Activated T-cell treated with anti-CD3 and anti-CD28 coated beads for 4 hours (primary cell): Measurements from ENCODE around the gene CCDC187.

Experiments
- DNase-seq: peaks from one replicate; pipeline ENCODE4 v3.0.0-alpha.2; 2020

The CCDC187 gene

DNA sequence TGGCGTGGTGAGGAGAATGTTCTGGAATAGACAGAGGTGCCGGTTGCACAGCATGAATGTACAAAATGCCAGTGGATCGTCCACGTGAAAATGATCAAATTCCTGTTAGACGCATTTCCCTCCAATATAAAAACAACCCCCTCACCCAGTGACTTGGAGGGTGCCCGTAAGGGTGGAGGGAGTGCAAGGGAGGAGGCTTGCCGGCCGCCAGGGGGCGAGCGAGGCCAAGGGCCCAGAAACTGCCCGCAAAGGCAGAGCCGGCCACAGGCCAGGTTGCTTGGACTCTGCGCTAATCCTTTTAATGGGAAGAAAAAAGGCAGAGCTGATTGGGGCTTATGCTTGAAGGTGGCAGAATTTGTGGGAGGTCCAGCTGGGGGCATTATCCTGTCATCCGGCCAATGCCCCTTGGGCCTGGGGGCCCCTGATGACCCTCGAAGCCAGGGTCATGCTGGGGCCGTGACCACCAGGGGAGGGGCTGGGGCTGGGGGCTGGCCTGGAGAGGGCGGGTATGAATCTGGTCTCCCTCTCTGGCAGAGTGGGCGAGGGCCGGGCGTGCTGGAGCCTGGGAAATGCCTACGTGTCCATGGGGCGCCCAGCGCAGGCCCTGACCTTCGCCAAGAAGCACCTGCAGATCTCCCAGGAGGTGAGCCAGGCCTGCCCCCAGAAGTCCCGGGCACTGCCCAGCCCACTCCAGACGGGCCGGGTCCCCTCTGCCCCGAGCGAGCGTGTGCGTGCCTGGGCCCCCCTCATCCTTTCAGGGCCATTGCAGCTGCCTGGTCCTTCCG lies 35.5 kb upstream of the CCDC187 start:
- no peak for DNase-seq

GRCh38 chr9:136338511-136338910 lies 34.6 kb upstream of the CCDC187 start:
- no peak for DNase-seq

DNA sequence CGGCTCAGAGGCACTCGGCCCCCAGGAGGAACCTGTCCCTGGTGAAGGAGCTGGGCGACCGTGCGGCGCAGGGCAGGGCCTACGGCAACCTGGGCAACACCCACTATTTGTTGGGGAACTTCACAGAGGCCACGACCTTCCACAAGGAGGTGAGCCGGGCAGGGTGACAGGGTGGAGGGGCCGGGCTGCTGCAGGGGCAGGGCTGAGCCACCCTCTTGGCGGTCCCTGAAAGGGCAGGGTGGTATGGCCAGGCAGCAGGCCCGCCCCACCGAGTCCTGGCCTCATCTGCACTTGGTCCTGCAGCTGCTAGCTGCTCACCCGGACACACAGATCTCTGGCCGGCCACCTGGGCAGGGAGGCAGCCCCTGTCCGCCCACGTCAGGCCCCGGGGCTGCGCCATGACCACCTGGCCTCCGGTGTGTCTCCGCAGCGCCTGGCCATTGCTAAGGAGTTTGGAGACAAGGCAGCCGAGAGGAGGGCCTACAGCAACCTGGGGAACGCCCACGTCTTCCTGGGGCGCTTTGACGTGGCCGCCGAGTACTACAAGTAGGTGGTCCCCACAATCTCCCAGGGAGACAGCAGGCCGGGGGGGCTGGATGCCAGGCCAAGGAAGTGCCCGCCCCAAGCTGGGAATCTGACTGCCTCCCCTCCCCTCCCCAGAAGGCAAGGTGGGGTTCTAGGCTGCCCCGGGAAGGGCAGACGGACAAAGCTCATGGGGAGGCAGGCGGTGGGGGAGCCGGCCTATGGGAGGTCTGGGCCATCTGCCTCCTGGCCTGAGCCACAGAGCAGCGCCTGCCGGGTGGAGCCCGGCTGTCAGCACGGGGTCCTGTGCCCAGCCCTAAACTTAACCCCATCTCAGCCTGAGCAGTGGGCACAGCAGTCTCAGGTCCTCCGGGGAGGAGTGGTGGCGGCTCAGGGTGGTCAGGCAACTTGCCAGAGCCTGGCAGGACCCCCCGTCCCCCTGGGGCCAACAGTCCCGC lies 33.8 kb upstream of the CCDC187 start:
- DNase-seq = no peak

- DNase-seq = no peak
These were observed 33.0 kb upstream of the CCDC187 start for GRCh38 chr9:136336881-136337280.

DNA sequence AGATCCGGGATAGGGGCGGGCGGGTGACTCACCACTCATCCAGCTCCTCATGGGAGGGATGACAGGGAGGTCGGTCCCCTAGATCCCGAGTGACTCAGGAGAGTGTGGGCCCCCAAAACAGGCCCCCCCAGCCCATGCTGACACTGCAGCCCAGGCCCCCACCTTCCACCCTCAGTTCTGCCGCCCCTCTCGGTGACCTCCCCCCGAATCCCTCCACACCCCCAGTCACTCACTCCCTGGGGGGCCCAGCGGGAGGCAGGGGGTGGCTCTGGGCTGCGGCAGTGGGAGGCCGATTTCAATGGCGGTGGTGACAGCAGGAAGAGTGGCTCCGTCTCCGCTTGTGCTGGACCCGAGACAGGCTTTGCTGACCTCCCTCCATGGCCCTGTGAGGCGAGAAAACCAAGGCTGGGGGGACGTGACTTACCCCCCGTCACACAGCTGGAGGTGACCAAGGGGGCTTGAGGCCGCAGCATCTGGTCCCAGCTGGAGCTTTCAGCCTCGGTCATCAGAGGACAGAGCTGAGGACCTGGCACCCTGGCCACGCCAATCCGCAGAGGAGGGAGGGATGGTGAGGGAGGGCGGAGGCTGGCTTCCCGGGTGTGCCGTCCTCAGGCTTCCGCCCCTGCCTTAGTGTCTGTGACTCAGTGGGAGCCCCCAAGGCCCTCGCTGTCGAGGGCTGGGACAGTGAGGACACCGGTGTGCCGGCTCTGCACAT lies 32.4 kb upstream of the CCDC187 start:
- DNase-seq = no peak

DNA sequence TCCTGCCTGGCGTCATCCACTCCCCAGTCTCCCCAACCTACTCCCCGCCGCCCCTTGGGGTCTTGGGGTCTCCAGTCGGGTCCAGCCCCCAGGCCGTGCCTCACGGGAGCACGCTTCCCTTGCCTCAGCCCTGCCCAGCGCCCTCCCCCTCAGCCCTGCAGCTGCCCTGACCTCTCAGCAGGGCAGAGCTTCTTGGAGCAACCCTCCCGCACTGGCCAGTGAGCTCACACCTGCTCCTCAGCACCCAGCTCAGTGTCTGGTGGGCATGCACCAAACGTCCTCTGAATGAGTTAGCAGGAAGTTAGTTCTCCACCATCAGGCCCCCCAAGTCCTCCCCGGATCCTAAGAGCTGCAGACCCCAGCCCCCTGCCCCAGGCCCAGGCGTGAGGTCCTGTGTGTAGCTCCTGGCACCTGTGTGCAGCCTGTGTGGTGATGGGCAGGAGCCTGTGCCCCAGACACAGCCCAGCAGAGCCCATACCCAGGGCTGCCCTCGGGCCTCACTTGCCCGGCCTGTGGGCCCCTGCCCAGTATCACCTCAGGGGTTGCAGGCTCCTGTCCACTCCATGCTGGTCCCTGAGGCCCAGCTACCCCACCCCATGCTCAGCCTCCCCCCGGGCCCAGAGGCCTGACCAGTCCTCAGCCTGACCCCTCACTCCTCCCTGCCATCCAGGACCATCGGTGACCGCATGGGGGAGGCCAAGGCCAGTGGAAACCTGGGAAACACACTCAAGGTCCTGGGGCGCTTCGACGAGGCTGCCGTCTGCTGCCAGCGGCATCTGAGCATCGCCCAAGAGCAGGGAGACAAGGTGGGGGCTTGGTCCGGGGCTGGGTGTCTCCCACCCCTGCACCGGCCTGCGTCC lies 31.6 kb upstream of the CCDC187 start:
- no peak for DNase-seq

- no peak for DNase-seq
These were observed 30.6 kb upstream of the CCDC187 start for GRCh38 chr9:136334541-136334940.

GRCh38 chr9:136333486-136333885 lies 29.6 kb upstream of the CCDC187 start:
- DNase-seq = no peak

- no peak for DNase-seq
These were observed 29.2 kb upstream of the CCDC187 start for GRCh38 chr9:136333045-136333444.

DNA sequence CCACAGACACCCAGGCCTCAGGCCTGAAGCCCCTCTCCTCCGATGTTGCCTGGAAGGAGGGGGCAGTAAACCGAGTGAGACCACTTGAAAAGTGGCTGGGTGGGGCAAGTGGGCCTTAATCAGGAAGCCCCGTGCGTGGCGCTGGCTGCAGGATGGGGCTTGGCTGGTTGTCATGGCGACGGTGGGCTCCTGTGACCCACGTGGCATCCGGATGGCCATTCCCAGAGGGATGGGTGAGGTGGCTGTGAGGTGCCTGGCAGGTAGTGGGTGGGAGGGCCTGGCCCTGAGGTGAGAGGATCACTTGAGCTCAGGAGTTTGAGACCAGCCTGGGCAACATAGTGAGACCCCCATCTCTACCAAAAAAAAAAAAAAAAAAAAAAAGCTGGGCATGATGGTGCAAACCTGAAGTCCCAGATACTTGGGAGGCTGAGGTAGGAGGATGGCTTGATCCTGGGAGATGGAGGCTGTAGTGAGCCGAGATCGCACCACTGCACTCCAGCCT lies 28.6 kb upstream of the CCDC187 start:
- no peak for DNase-seq

GRCh38 chr9:136331556-136332481 lies 27.9 kb upstream of the CCDC187 start:
- no peak for DNase-seq

DNA sequence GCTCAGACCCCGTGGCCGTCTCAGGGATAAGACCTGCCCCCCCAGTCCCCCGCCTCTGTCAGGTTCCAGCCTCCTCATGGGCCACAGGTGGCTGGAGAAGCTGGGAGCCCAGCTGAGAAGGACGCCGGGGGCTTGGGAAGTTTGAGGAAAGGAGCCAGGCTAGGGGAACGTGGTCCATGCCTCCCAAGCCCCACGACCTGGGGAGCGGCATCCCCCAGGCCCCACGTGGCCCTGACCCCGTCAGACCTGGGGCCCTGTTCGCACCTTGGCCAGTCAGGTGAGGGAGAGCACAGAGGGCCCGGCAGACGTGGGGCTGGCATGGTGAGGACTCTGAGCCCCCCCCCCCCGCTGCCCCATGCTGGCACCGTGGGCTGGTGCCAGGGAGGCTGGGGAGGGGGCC lies 27.1 kb upstream of the CCDC187 start:
- DNase-seq = no peak

DNA sequence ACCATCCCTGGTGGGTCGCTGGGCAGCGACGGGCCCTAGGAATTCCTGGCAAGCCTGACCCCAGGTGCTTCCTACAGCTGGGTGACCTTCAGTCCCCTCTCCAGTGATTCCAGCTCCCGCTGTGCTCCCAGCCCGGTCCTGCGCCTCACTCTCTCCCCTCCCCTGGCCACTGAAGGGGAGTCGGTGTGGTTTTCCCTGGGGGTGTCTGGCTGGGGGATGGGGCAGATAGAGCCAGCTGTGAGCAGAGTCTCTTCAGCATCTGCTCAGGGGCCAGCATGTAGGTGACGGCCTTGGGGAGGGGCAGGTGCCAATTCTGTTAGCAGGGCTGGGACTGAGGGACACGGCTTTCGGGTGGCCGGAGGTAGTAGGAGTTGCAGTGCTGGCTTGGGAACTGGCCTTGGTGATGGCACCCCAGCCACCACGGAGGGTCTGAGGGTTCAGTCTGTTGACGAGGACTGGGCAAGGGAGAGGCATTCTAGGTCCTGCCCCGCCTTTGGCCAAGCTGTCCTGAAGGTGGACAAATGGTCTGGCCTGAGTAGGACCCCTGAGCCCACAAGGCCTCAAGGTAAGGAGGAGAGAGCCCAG lies 26.6 kb upstream of the CCDC187 start:
- DNase-seq = no peak

DNA sequence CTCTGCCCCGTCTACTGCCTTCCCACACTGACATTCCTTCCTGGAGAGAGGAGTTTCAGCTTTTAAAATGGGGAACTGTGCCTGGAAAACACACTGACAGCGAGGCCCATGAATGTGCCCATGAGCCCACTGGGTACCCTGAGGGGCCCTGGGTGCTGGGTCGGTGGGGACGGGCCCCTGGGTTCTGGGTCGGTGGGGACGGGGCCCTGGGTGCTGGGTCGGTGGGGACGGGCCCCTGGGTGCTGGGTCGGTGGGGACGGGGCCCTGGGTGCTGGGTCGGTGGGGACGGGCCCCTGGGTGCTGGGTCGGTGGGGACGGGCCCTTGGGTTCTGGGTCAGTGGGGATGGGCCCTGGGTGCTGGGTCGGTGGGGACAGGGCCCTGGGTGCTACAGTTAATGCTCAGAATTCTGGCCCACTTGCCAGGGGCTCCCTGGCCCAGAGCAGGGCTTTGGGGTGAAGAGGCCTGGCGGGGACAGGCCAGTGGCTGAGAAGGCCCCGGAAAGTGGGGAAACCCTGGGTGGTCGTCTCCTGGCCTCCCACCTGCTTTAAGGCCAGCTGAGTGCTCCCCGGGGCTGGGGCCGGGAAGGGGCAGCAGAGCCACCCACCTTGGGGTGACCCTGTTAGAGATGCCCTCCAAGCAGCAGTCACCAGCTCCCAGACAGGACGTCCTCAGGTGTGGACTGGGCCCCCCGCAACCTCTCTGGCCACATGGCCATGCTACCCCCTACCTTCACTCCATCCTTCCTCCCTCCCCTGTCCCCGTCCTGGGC lies 25.9 kb upstream of the CCDC187 start:
- no peak for DNase-seq

GRCh38 chr9:136329211-136329627 lies 25.3 kb upstream of the CCDC187 start:
- no peak for DNase-seq

GRCh38 chr9:136328622-136329041 lies 24.7 kb upstream of the CCDC187 start:
- DNase-seq = no peak

DNA sequence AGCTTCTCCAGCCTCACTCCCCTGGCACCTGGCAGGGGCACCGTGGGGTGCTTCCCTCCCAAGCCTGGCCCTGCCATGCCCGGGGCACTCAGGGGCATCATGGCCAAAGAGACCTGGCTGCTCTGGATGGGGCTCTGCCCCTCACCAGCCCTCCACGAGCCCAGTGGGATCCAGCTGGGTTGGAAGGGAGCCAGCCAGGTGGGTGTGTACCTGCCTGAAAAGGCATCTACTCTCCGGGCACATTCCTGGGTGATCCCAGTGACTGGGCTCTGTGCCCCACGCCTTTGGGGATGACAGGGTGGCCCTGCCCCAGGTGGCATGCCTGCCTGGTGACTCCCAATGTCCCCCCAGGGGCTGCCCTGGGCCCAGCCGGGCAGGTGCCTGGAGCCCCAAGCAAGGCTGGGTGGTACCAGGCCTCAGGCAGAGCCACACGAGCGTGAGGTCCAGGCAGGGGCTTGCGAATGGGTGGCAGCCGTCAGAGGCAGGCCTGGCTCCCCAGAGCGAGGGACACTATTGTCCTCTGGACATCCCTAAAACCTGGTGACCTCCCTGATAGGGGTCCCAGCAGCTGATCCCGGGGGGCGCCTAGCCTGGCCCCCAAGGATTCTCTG lies 24.2 kb upstream of the CCDC187 start:
- no peak for DNase-seq

DNA sequence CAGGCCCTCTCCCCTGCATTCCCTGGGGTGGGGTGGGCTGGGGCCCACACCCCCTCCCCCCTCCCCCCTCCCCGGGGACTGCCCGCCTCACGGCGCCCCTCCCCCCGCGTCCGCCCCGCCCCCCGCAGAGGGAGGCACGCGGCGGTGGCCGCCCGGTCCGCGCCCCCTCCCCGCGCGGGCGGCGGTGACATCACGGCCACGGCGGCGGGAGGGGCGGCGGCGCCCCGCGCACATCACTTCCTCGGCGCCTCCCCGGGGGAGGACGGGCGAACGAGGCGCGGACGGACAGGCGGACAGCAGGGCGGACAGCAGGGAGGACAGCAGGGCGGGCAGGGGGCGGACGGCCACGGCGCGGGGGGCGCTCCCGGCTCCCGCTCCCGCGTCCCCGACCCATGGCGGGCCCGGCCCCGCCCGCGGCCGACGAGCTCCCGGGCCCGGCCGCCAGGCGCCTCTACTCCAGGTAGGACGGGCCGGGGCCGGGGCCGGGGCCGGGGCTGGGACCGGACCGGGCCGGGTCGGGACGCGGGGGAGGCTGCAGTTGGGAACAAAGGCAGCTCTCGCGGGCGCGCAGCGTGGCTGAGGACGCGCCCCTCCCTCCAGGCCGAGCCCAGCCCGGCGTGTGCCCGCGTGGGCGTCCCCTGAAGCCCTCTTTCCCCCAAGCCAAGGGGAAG lies 23.5 kb upstream of the CCDC187 start, which contains the start of gene GPSM1:
Gene GPSM1, plus strand, starts transcription at position 236 of the 671 bp plus-strand sequence. Its CDS starts 157 bp downstream, at position 393.
- DNase-seq = peak; percentile 35
